Measurements from ENCODE around the gene PKD1.
"Not testable (repeated sequence)": the region's sequence is repeated elsewhere in the genome, so short reads cannot be mapped to it uniquely, and the experiment has no call there.

The PKD1 gene

GRCh38 chr16:2124694-2125444, 10.8 kb downstream of the PKD1 start:
- DNase-seq (ENCODE audit: low read depth in 3 of 3), result not testable (repeated sequence)

GRCh38 chr16:2124377-2124693, 11.4 kb downstream of the PKD1 start:
- not testable (repeated sequence) for DNase-seq (ENCODE audit: low read depth in 3 of 3)

- DNase-seq (ENCODE audit: low read depth in 3 of 3), result not testable (repeated sequence)
Observed at GRCh38 chr16:2123706-2124376, 11.9 kb downstream of the PKD1 start.

- DNase-seq (ENCODE audit: low read depth in 3 of 3), result not testable (repeated sequence)
Observed at GRCh38 chr16:2122934-2123683, 12.6 kb downstream of the PKD1 start.

- no peak for DNase-seq (ENCODE audit: low read depth in 3 of 3)
Observed at GRCh38 chr16:2122429-2122828, 13.3 kb downstream of the PKD1 start.

GRCh38 chr16:2121853-2122252, 13.8 kb downstream of the PKD1 start:
- no peak for DNase-seq (ENCODE audit: low read depth in 3 of 3)

GRCh38 chr16:2121325-2121724, 14.4 kb downstream of the PKD1 start:
- peak in 1 of 3 experiments; percentile 12 for DNase-seq (ENCODE audit: low read depth in 3 of 3)

- not testable (repeated sequence) for DNase-seq (ENCODE audit: low read depth in 3 of 3)
Observed at GRCh38 chr16:2117960-2118722, 17.6 kb downstream of the PKD1 start.

GRCh38 chr16:2117341-2117740, 18.4 kb downstream of the PKD1 start:
- not testable (repeated sequence) for DNase-seq (ENCODE audit: low read depth in 3 of 3)

GRCh38 chr16:2116428-2116827, 19.3 kb downstream of the PKD1 start:
- DNase-seq (ENCODE audit: low read depth in 3 of 3), result not testable (repeated sequence)

- no peak for DNase-seq (ENCODE audit: low read depth in 3 of 3)
Observed at GRCh38 chr16:2115591-2115973, 20.1 kb downstream of the PKD1 start.

GRCh38 chr16:2114885-2115590, 20.7 kb downstream of the PKD1 start:
- not testable (repeated sequence) for DNase-seq (ENCODE audit: low read depth in 3 of 3)

GRCh38 chr16:2114225-2114624, 21.5 kb downstream of the PKD1 start:
- DNase-seq (ENCODE audit: low read depth in 3 of 3), result not testable (repeated sequence)

- not testable (repeated sequence) for DNase-seq (ENCODE audit: low read depth in 3 of 3)
Observed at GRCh38 chr16:2112539-2113106, 23.1 kb downstream of the PKD1 start.

GRCh38 chr16:2111412-2112335, 24.0 kb downstream of the PKD1 start:
- not testable (repeated sequence) for DNase-seq (ENCODE audit: low read depth in 3 of 3)

- not testable (repeated sequence) for DNase-seq (ENCODE audit: low read depth in 3 of 3)
Observed at GRCh38 chr16:2111009-2111353, 24.7 kb downstream of the PKD1 start.

GRCh38 chr16:2110332-2111008, 25.2 kb downstream of the PKD1 start:
- DNase-seq (ENCODE audit: low read depth in 3 of 3), result not testable (repeated sequence)

- not testable (repeated sequence) for DNase-seq (ENCODE audit: low read depth in 3 of 3)
Observed at GRCh38 chr16:2109872-2110271, 25.8 kb downstream of the PKD1 start.

GRCh38 chr16:2109271-2109580, 26.5 kb downstream of the PKD1 start:
- DNase-seq (ENCODE audit: low read depth in 3 of 3), result not testable (repeated sequence)

Measured in stimulated activated CD4-positive, alpha-beta T cell treated with anti-CD3 and anti-CD28 coated beads, TNF-alpha, amount 100 ng/mL, for 24 hours (primary cell).